ENCODE data around the gene CEP290.
"Not testable (repeated sequence)": the region's sequence is repeated elsewhere in the genome, so short reads cannot be mapped to it uniquely, and the experiment has no call there.

CEP290 gene

DNA sequence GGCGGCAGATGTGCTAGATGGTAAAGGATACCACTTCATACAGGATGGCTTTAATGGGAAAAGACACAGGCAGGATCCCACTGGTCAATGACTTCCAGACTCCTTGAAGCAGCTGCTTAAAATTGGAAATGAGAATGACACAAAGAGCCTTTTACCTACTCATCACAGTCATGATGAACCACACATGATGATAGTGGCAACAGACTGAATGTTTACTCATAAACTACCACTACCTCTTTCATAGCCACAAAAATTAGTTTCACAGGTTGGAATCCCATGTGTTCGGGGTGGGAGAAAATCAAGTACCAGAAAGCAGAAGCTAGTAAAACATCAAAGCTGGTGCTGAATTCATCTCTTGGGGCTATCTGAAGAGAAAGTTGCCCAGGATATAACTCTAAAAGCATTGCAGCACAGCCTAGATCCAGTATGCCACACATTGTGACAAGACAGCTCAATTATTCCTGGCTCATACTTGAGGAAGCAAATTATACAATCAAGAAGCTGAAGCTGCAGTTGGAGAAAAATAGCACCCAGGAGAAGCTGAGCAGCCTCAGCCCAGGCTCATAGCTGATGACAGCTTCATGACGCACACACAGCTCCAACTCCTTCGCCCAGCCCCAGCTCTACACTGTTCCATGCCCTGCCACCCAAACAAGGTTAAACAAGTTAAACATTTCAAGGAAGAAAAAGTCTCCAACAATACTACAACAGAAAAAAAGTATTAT, 83.7 kb downstream of the CEP290 start:
- peak overlapping the region in 1 of 2 donors; percentile 2 for H3K27ac Mint-ChIP-seq
- H3K4me3 Mint-ChIP-seq = no peak overlapping the region
- H3K4me1 Mint-ChIP-seq (ENCODE audit: low read depth in 2 of 2) = peaks cover 0 to 5% of the 10 kb centered on the region in 2 donors
- H3K36me3 Mint-ChIP-seq (ENCODE audit: insufficient read depth) = peaks cover 32% of the 10 kb centered on the region
- no peak for DNase-seq
- no peak for ATAC-seq (replicated peaks)
- no peaks in the 10 kb centered on the region for H3K9me3 Mint-ChIP-seq
- H3K27me3 Mint-ChIP-seq = no peaks in the 10 kb centered on the region

DNA sequence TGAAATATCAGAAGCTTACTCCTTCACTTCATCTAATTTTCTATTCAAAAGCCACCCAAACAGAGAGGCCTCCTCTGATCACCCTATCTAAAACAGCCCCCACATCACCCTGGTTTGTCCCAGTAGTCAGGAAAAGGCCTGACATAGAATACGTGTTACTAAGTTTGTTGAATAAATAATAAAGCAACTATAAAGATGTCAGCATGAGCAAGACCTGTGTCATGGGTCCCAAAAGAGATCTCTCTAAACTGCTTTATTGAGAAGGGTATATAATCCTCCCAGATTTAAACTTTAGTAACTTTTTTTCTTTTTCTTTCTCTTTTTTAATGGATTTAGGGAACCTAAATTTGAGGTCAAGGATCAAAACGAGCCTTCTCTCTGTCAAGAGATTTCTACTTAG, 85.3 kb downstream of the CEP290 start:
- Mint-ChIP-seq H3K9me3 (no peaks in the 10 kb centered on the region), H3K27me3 (no peaks in the 10 kb centered on the region), H3K4me3 (no peak overlapping the region), H3K36me3 (ENCODE audit: insufficient read depth) (peaks cover 32% of the 10 kb centered on the region), H3K27ac (no peak overlapping the region), H3K4me1 (ENCODE audit: low read depth in 2 of 2) (no peaks in the 10 kb centered on the region)
- ATAC-seq (replicated peaks) = no peak
- no peak for DNase-seq

DNA sequence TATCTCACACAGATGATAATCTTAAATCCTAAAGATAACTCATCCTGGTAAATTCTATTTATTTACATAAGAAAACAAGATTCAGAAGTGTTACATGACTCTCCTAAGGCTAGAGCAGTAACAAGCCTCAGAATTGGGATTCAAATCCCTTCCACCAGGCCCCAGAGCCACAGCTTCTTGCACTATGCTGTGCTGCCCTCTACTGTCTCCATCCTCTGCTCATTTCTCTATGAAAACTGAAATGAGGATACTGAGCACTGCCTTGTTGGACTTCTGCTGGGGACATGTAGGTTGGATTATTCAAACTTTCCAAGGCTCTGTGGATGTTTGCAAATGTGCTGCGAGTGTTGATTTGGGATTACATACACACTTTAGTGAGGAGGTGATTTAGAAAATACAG, 89.2 kb downstream of the CEP290 start:
- Mint-ChIP-seq H3K27me3 (no peaks in the 10 kb centered on the region), H3K9me3 (no peaks in the 10 kb centered on the region), H3K27ac (no peak overlapping the region), H3K36me3 (ENCODE audit: insufficient read depth) (peaks cover 21% of the 10 kb centered on the region), H3K4me3 (no peak overlapping the region), H3K4me1 (ENCODE audit: low read depth in 2 of 2) (no peaks in the 10 kb centered on the region)
- no peak for DNase-seq
- no peak for ATAC-seq (replicated peaks)

DNA sequence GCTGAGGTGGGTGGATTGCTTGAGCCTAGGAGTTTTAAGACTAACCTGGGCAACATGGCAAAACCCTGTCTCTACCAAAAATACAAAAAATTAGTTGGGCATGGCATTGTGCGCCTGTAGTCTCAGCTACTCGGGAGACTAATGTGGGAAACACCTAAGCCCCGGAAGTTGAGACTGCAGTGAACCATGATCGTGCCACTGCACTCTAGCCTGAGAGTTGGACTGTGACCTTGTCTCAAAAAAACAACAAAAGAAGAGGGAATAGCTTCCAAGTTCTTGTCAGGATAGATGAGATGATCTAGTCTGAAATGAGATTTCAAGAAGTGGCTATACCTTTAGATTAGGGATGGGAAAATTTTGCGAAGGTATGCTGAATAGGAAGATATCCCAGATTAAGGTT, 97.9 kb downstream of the CEP290 start:
- Mint-ChIP-seq H3K36me3 (ENCODE audit: insufficient read depth) (peaks cover 46% of the 10 kb centered on the region), H3K4me1 (ENCODE audit: low read depth in 2 of 2) (peaks cover 3 to 18% of the 10 kb centered on the region in 2 donors), H3K27me3 (no peaks in the 10 kb centered on the region), H3K4me3 (no peak overlapping the region), H3K9me3 (no peaks in the 10 kb centered on the region), H3K27ac (peak overlapping the region in 1 of 2 donors; percentile 22)
- ATAC-seq (replicated peaks) = no peak
- DNase-seq = no peak

DNA sequence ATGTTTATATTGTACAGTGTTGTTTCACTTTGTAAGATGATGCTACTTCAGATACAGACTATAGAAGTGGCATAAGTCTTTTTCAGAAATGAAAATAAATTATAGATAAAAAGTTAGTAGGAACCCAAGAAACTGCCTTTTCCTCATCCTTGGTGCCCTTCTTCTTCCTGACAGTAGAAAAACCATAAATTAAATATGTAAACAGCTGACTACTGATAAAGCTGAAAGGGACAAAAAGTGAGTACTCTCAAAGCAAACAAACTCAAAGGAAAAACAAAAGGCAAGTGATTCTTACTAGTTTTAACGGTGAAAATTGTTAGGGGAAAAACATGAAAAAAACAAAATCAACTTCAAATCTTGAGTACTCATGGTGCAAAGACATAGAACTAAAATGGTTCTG, 104.1 kb downstream of the CEP290 start:
- peaks cover 17 to 54% of the 10 kb centered on the region in 2 donors for H3K4me1 Mint-ChIP-seq (ENCODE audit: low read depth in 2 of 2)
- no peak overlapping the region for H3K4me3 Mint-ChIP-seq
- ATAC-seq (replicated peaks) (no peak), DNase-seq (no peak)
- no peaks in the 10 kb centered on the region for H3K27me3 Mint-ChIP-seq
- no peak overlapping the region for H3K27ac Mint-ChIP-seq
- H3K9me3 Mint-ChIP-seq = no peaks in the 10 kb centered on the region
- H3K36me3 Mint-ChIP-seq (ENCODE audit: insufficient read depth) = peaks cover 14% of the 10 kb centered on the region

DNA sequence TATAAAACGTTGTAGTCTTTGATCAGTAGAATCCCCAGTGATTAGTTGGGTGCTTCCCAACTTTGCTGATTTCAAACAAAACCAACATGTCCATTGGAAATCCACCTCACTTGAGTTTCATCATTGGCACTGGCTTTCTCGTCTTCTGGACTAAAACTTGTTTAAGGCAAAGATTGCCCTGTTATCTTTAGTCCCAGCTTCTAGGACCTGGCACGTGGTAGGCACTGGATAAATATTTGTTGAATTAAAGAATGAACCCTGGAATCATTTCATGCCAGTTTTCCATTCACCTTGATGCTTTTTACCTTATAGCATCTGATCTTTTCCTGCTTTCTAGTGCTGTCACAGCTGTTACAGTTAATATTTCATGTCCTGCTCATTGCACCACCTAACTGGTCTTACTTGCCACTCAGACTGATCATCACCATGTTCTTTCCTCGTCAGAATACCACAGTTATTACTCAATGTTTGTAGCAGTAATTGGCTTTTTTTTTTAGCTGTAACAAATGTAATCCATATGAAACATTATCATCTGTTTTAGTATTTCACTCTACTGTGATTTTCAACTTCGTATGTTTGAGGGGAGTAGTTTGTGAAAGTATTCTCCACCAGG, 105.4 kb downstream of the CEP290 start:
- Mint-ChIP-seq H3K36me3 (ENCODE audit: insufficient read depth) (peaks cover 14% of the 10 kb centered on the region), H3K9me3 (no peaks in the 10 kb centered on the region), H3K4me3 (peak overlapping the region; percentile 94 to 95), H3K27me3 (no peaks in the 10 kb centered on the region), H3K27ac (peak overlapping the region; percentile 92), H3K4me1 (ENCODE audit: low read depth in 2 of 2) (peaks cover 17 to 54% of the 10 kb centered on the region in 2 donors)
- DNase-seq (no peak), ATAC-seq (replicated peaks) (no peak)

DNA sequence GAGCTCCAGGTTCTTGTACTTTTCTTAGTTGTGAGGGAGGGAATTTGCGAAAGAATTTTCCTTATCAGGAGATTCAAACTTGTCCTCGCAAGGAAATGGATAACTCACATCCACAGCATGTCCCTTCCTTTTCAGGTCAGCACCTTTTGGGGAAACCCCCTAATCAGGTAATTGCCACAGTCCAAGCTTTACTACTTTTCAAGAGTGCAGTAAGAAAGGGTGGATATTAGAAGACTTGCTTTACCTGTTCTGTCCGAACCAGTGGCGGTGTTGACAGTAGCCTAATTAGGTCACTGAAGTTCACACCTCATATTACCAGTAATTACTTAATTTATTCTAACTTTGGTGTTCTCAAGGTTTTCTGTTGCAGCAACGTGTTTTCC, 106.0 kb downstream of the CEP290 start:
- Mint-ChIP-seq H3K27me3 (no peaks in the 10 kb centered on the region), H3K9me3 (no peaks in the 10 kb centered on the region), H3K4me1 (ENCODE audit: low read depth in 2 of 2) (peaks cover 17 to 52% of the 10 kb centered on the region in 2 donors), H3K27ac (peak overlapping the region; percentile 92), H3K4me3 (peak overlapping the region; percentile 94 to 95), H3K36me3 (ENCODE audit: insufficient read depth) (peaks cover 14% of the 10 kb centered on the region)
- DNase-seq = no peak
- ATAC-seq (replicated peaks) = peak; percentile 9

DNA sequence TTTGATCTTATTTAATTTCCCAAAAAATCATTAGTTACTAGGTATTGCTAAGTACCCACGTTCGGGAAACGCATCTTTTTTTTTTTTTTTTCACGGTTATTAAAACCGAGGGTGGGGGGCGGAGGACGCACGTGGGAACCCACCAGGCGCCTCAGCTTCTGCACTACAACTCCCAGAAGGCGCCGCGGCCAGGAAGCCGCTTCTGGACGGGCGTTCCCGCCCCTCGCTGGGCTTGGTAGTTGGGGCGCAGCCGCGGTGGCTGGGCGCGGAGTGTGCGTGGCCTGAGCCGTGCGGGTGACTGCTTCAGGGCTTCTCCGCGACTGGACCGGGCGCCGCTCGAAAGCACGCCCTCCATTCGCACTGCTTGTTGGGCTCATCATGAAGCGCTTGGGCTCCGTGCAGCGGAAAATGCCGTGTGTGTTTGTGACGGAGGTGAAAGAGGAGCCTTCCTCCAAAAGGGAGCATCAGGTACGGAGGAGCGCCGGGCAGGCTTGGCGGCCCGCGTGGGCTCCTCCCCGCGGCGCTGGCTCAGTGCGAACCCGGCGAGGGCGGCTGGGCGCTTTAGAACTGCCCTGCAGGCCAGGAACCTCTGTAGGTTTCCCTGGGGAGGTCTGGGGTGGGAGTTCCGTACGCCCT, 106.5 kb downstream of the CEP290 start:
- peak overlapping the region; percentile 92 for H3K27ac Mint-ChIP-seq
- DNase-seq = peak; percentile 79 to 81 (median 80)
- H3K36me3 Mint-ChIP-seq (ENCODE audit: insufficient read depth) = peaks cover 14% of the 10 kb centered on the region
- no peaks in the 10 kb centered on the region for H3K9me3 Mint-ChIP-seq
- H3K4me1 Mint-ChIP-seq (ENCODE audit: low read depth in 2 of 2) = peaks cover 17 to 48% of the 10 kb centered on the region in 2 donors
- no peaks in the 10 kb centered on the region for H3K27me3 Mint-ChIP-seq
- peak; percentile 96 for ATAC-seq (replicated peaks)
- H3K4me3 Mint-ChIP-seq = peak overlapping the region; percentile 94 to 95

DNA sequence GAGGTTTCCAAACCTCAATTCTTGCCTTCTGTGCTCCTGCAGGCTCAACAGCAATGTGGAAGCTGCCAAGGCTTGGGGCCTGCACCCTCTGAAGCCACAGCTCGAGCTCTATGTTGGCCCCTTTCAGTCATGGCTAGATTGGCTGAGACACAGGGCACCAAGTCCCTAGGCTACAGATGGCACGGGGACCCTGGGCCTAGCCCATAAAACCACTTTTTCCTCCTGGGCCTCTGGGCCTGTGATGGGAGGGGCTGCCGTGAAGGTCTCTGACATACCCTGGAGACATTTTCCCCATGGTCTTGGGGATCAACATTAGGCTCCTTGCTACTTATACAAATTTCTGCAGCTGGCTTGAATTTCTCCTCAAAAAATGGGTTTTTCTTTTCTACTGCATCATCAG, 110.7 kb downstream of the CEP290 start:
- H3K9me3 Mint-ChIP-seq; H3K27me3 Mint-ChIP-seq; DNase-seq; H3K4me1 Mint-ChIP-seq (ENCODE audit: low read depth in 2 of 2); ATAC-seq (replicated peaks); H3K4me3 Mint-ChIP-seq; H3K27ac Mint-ChIP-seq: not testable (repeated sequence)
- peaks cover 11% of the 10 kb centered on the region for H3K36me3 Mint-ChIP-seq (ENCODE audit: insufficient read depth)

DNA sequence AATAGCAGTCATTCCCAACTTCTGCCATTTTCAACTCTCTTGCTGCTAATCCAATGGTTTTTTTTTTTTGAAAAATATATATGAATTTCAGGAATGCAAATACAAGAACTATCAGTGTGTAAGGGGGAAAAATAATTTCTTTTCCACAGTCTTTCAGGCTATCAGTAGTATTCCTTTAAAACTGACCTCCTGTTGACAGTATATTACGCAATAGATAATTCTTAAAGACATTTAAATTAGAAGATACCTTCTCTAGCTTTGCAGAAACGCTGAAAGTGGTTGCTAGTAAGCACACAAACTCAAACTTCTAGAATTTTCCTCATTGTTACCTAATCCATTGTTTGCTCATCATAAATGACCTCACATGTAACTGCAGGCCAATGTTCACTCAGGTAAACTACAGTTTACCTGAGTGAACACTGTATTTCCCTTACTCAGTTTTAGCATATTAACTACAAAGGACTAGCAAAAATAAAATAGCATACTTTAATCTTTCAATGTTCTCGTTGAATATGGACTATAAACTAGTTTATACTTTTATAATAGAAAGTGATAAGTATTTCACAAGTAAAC, 112.7 kb downstream of the CEP290 start, which contains the start of gene C12orf50:
TSS of gene C12orf50 (minus strand) at position 309 of the 573 bp plus-strand sequence. CDS start 2,439 bp downstream, outside the sequence.
- H3K4me3 Mint-ChIP-seq = no peak within 1 kb of the TSS
- no peak within 1 kb of the TSS for H3K27ac Mint-ChIP-seq
- H3K9me3 Mint-ChIP-seq = no peaks in the 10 kb centered on the region
- no peaks in the 10 kb centered on the region for H3K4me1 Mint-ChIP-seq (ENCODE audit: low read depth in 2 of 2)
- DNase-seq = no peak
- no peak for ATAC-seq (replicated peaks)
- peaks cover 4% of the 10 kb centered on the region for H3K36me3 Mint-ChIP-seq (ENCODE audit: insufficient read depth)
- H3K27me3 Mint-ChIP-seq = peaks cover 0 to 5% of the 10 kb centered on the region in 2 donors

DNA sequence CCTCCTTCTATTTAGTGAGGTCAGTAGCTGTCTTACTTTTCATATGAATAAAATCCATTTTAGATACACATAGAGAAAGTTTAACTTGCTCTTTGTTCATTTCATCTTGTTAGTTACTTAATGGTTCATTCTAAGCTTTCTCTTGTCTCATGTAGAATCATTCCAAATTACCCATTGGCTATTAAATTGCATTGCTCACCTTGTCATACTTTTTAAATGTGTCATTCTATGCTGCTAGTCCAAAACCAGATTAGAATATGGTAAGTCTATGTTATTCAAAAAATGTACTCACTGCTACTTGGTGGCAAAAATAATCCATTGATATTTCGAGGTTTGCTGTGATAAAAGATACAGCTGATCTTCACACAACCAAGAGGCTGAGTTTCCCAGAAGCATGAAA, 115.7 kb downstream of the CEP290 start:
- ATAC-seq (replicated peaks) (no peak), DNase-seq (no peak)
- no peak overlapping the region for H3K27ac Mint-ChIP-seq
- H3K9me3 Mint-ChIP-seq = no peaks in the 10 kb centered on the region
- no peaks in the 10 kb centered on the region for H3K36me3 Mint-ChIP-seq (ENCODE audit: insufficient read depth)
- peaks cover 6 to 9% of the 10 kb centered on the region in 2 donors for H3K27me3 Mint-ChIP-seq
- no peaks in the 10 kb centered on the region for H3K4me1 Mint-ChIP-seq (ENCODE audit: low read depth in 2 of 2)
- H3K4me3 Mint-ChIP-seq = no peak overlapping the region

DNA sequence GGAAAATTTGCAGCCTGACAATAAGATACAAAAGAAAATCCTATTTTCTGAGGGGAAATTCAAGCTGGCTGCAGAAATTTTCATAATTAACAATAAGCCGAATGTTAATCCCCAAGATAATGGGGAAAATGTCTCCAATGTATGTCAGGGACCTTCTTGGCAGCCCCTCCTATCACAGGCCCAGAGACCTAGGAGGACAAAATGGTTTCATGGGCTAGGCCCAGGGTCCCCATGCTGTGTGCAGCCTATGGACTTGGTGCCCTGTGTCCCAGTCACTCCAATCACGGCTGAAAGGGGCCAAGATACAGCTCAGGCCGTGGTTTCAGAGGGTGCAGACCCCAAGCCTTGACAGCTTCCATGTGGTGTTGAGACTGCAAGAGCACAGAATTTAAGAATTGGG, 123.9 kb downstream of the CEP290 start:
- no peaks in the 10 kb centered on the region for H3K4me1 Mint-ChIP-seq (ENCODE audit: low read depth in 2 of 2)
- H3K27ac Mint-ChIP-seq = no peak overlapping the region
- no peak overlapping the region for H3K4me3 Mint-ChIP-seq
- no peaks in the 10 kb centered on the region for H3K9me3 Mint-ChIP-seq
- peaks cover 31 to 56% of the 10 kb centered on the region in 2 donors for H3K27me3 Mint-ChIP-seq
- ATAC-seq (replicated peaks) (no peak), DNase-seq (no peak)
- H3K36me3 Mint-ChIP-seq (ENCODE audit: insufficient read depth) = no peaks in the 10 kb centered on the region

DNA sequence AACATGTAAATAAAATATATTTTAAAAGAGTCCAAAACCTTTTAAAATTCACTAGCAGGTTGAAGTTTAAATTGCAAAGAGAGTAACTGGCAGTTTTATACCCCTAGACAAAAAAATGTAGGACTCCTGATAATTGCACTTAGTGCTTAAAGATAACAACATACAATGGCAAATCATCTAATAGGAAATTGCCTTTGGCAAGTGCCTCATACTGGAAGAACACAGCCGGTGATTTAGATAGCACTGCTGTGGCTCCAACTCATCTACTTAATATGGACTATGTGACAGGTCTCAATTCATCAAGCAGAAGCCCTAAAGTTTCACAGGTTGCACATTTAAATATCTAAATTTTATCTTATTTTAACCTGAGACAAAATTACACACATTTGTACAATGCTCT, 126.1 kb downstream of the CEP290 start:
- Mint-ChIP-seq H3K4me1 (ENCODE audit: low read depth in 2 of 2) (no peaks in the 10 kb centered on the region), H3K27ac (no peak overlapping the region), H3K27me3 (peaks cover 33 to 58% of the 10 kb centered on the region in 2 donors), H3K9me3 (no peaks in the 10 kb centered on the region), H3K4me3 (no peak overlapping the region), H3K36me3 (ENCODE audit: insufficient read depth) (no peaks in the 10 kb centered on the region)
- ATAC-seq (replicated peaks) (no peak), DNase-seq (no peak)

Data from effector memory CD8-positive, alpha-beta T cell (primary cell).